ENCODE data around the gene ACTL8.

The ACTL8 gene

GRCh38 chr1:17755120-17755519 lies at the start of gene ACTL8:
Gene ACTL8, plus strand, starts transcription at chr1:17755333. Its CDS starts 67,676 bp downstream, at chr1:17823009.
- no peak for DNase-seq

- no peak for DNase-seq
Observed at GRCh38 chr1:17706445-17706844, 48.7 kb upstream of the ACTL8 start.

GRCh38 chr1:17709981-17710380 lies 45.2 kb upstream of the ACTL8 start:
- no peak for DNase-seq

GRCh38 chr1:17710889-17711576 lies 44.1 kb upstream of the ACTL8 start:
- no peak for DNase-seq

- DNase-seq = no peak
Observed at GRCh38 chr1:17711577-17711910, 43.6 kb upstream of the ACTL8 start.

GRCh38 chr1:17711941-17712340 lies 43.2 kb upstream of the ACTL8 start:
- DNase-seq = no peak

GRCh38 chr1:17713993-17714392 lies 41.1 kb upstream of the ACTL8 start:
- DNase-seq = no peak

GRCh38 chr1:17717594-17718535 lies 37.3 kb upstream of the ACTL8 start:
- DNase-seq = no peak

GRCh38 chr1:17719874-17720273 lies 35.3 kb upstream of the ACTL8 start:
- no peak for DNase-seq

GRCh38 chr1:17721444-17721843 lies 33.7 kb upstream of the ACTL8 start:
- DNase-seq = no peak

GRCh38 chr1:17723684-17724083 lies 31.4 kb upstream of the ACTL8 start:
- DNase-seq = no peak

GRCh38 chr1:17724150-17724549 lies 31.0 kb upstream of the ACTL8 start:
- DNase-seq = no peak

- no peak for DNase-seq
Observed at GRCh38 chr1:17725084-17725719, 29.9 kb upstream of the ACTL8 start.

- no peak for DNase-seq
Observed at GRCh38 chr1:17725811-17726582, 29.1 kb upstream of the ACTL8 start.

GRCh38 chr1:17728123-17728712 lies 26.9 kb upstream of the ACTL8 start:
- DNase-seq = no peak

- DNase-seq = no peak
Observed at GRCh38 chr1:17729248-17729647, 25.9 kb upstream of the ACTL8 start.

GRCh38 chr1:17729909-17730308 lies 25.2 kb upstream of the ACTL8 start:
- DNase-seq = no peak

GRCh38 chr1:17731460-17731859 lies 23.7 kb upstream of the ACTL8 start:
- DNase-seq = no peak

- no peak for DNase-seq
Observed at GRCh38 chr1:17732475-17732874, 22.7 kb upstream of the ACTL8 start.

- no peak for DNase-seq
Observed at GRCh38 chr1:17733661-17734060, 21.5 kb upstream of the ACTL8 start.

GRCh38 chr1:17734609-17735008 lies 20.5 kb upstream of the ACTL8 start:
- no peak for DNase-seq

GRCh38 chr1:17735348-17735747 lies 19.8 kb upstream of the ACTL8 start:
- no peak for DNase-seq

GRCh38 chr1:17735793-17736192 lies 19.3 kb upstream of the ACTL8 start:
- DNase-seq = no peak
